Ovary (tissue), 3 donors: ENCODE data around the gene SKI.

Experiments
- CTCF ChIP-seq, 3 donors: fragments of 450-650 bp in 2 of 3; fragments of 200-600 bp in 1 of 3; IDR thresholded peaks; one replicate each; pipeline versions ENCODE4 v1.5.1 to v1.8.0; 2016 to 2022; ENCODE audit warnings: antibody characterized with exemption in 3 of 3, mild to moderate bottlenecking in 1 of 3
- POLR2A ChIP-seq: fragments of 450-650 bp; IDR thresholded peaks from one replicate; pipeline ENCODE4 v1.6.1; 2017; ENCODE audit warnings: antibody characterized with exemption, mild to moderate bottlenecking, moderate library complexity
- donor health status: DM: no; HTN: no; CAD: no.

GRCh38 chr1:2356401-2356800 lies 128.3 kb downstream of the SKI start:
- TF ChIP-seq CTCF (IDR thresholded peaks at IDR 0.05) = no peak
- no peak for TF ChIP-seq POLR2A
